ENCODE measurements around the gene RASA2. TPM values are rescaled to one million over a fixed set of nuclear protein-coding genes. Genes with fewer than 3 reads are reported as not detected.
"Not testable (repeated sequence)": the region's sequence is repeated elsewhere in the genome, so short reads cannot be mapped to it uniquely, and the experiment has no call there.

Gene RASA2
- total RNA-seq, 1 experiment from 2014 or later: 26.7 TPM

- Histone ChIP-seq H3K27me3 (replicated peaks; ENCODE audit: control insufficient read depth, insufficient read depth, low read length) (no peaks in the 10 kb centered on the region), H3K4me3 (ENCODE audit: low read depth, low read length) (no peak overlapping the region), H3K4me1 (peaks cover 26% of the 10 kb centered on the region), H3K9me3 (no peaks in the 10 kb centered on the region), H3K36me3 (ENCODE audit: control insufficient read depth, insufficient read depth, low read length) (no peaks in the 10 kb centered on the region)
- intact Hi-C loops (cut with micrococcal nuclease; ENCODE audit: unreplicated experiment): no loop called here
- H3K4me3 Mint-ChIP-seq (ENCODE audit: unreplicated experiment): no peak overlapping the region
- POLR2A ChIA-PET: no interaction called here
- H3K9me3 Mint-ChIP-seq (ENCODE audit: unreplicated experiment): no peaks in the 10 kb centered on the region
- H3K27ac Mint-ChIP-seq (ENCODE audit: unreplicated experiment): no peak overlapping the region
- no peaks in the 10 kb centered on the region for H3K27me3 Mint-ChIP-seq (ENCODE audit: insufficient read depth, unreplicated experiment)
- H3K36me3 Mint-ChIP-seq (ENCODE audit: insufficient read depth, unreplicated experiment): peaks cover 6% of the 10 kb centered on the region
- no peak for DNase-seq
- no TSS peak for BruUV-seq (replicated peaks)
- peaks cover 24% of the 10 kb centered on the region for H3K4me1 Mint-ChIP-seq (ENCODE audit: low read depth, unreplicated experiment)
- CTCF ChIA-PET: interaction anchor here (0.7 kb wide), 1 partner anchor 91 kb away, joined by 3 read pairs; no protein-coding TSS in a partner anchor
- no peak for TF ChIP-seq CTCF (IDR thresholded peaks at IDR 0.05; ENCODE audit: insufficient read depth in 1 of 2, low read depth in 1 of 2, low read length in 1 of 2, severe bottlenecking in 1 of 2, unreplicated experiment in 1 of 2)
Measured at GRCh38 chr3:141478139-141478538, 8.7 kb upstream of the RASA2 start.

GRCh38 chr3:141478840-141479239 lies 8.0 kb upstream of the RASA2 start:
- CTCF ChIA-PET; intact Hi-C loops (cut with micrococcal nuclease; ENCODE audit: unreplicated experiment): not testable (repeated sequence)
- H3K4me1 ChIP-seq: peaks cover 33% of the 10 kb centered on the region

GRCh38 chr3:141482245-141482922 lies 4.4 kb upstream of the RASA2 start:
- TF ChIP-seq CTCF (IDR thresholded peaks at IDR 0.05; ENCODE audit: insufficient read depth in 1 of 2, low read depth in 1 of 2, low read length in 1 of 2, severe bottlenecking in 1 of 2, unreplicated experiment in 1 of 2): no peak
- ChIA-PET POLR2A (no interaction called here), CTCF (no interaction called here)
- Mint-ChIP-seq H3K4me3 (ENCODE audit: unreplicated experiment) (peak overlapping the region; percentile 34), H3K36me3 (ENCODE audit: insufficient read depth, unreplicated experiment) (peaks cover 22% of the 10 kb centered on the region), H3K27ac (ENCODE audit: unreplicated experiment) (peak overlapping the region; percentile 88), H3K9me3 (ENCODE audit: unreplicated experiment) (no peaks in the 10 kb centered on the region), H3K27me3 (ENCODE audit: insufficient read depth, unreplicated experiment) (no peaks in the 10 kb centered on the region), H3K4me1 (ENCODE audit: low read depth, unreplicated experiment) (peaks cover 58% of the 10 kb centered on the region)
- intact Hi-C loops (cut with micrococcal nuclease; ENCODE audit: unreplicated experiment): loop anchor here (1.0 kb wide), 1 partner anchor 114 kb away; the partner anchor contains the start of gene ZBTB38
- Histone ChIP-seq H3K9me3 (no peaks in the 10 kb centered on the region), H3K4me3 (ENCODE audit: low read depth, low read length) (no peak overlapping the region), H3K36me3 (ENCODE audit: control insufficient read depth, insufficient read depth, low read length) (no peaks in the 10 kb centered on the region), H3K4me1 (peaks cover 49% of the 10 kb centered on the region), H3K27me3 (replicated peaks; ENCODE audit: control insufficient read depth, insufficient read depth, low read length) (no peaks in the 10 kb centered on the region)
- DNase-seq: peak; percentile 78 to 80
- BruUV-seq (replicated peaks): no TSS peak

More at GRCh38 chr3:141478840-141479239, 8.0 kb upstream of the RASA2 start:
- DNase-seq; H3K36me3 Mint-ChIP-seq (ENCODE audit: insufficient read depth, unreplicated experiment); POLR2A ChIA-PET; H3K27ac Mint-ChIP-seq (ENCODE audit: unreplicated experiment); BruUV-seq (replicated peaks); H3K4me3 ChIP-seq (ENCODE audit: low read depth, low read length); H3K27me3 Mint-ChIP-seq (ENCODE audit: insufficient read depth, unreplicated experiment); H3K36me3 ChIP-seq (ENCODE audit: control insufficient read depth, insufficient read depth, low read length); H3K9me3 ChIP-seq; H3K4me3 Mint-ChIP-seq (ENCODE audit: unreplicated experiment); H3K27me3 ChIP-seq (replicated peaks; ENCODE audit: control insufficient read depth, insufficient read depth, low read length); H3K9me3 Mint-ChIP-seq (ENCODE audit: unreplicated experiment): not testable (repeated sequence)
- H3K4me1 Mint-ChIP-seq (ENCODE audit: low read depth, unreplicated experiment): peaks cover 31% of the 10 kb centered on the region

Data from Caco-2 (cell line).